ENCODE measurements around the gene EPRS1. TPM values are rescaled to one million over a fixed set of nuclear protein-coding genes. Genes with fewer than 3 reads are reported as not detected.

The EPRS1 gene
- total RNA-seq, 1 donor from 2014 or later, result 60.1 TPM

Other genes with a start within 250 kb of the EPRS1 start
- gene SLC30A10, start 117.9 kb downstream of the EPRS1 start, total RNA-seq, result 0.43 TPM
- gene BPNT1, start 43.3 kb upstream of the EPRS1 start, total RNA-seq, result 19.1 TPM
- gene IARS2, start 47.6 kb upstream of the EPRS1 start, total RNA-seq, result 82.3 TPM
- 22.1 TPM for gene RAB3GAP2, start 225.9 kb upstream of the EPRS1 start, total RNA-seq

Data from Right ventricle myocardium inferior (tissue), 1 donor.